HG03095 (cell line): ENCODE measurements around the gene SPP1.
"Not testable (repeated sequence)": the region's sequence is repeated elsewhere in the genome, so short reads cannot be mapped to it uniquely, and the experiment has no call there.

ENCODE experiments used
- ATAC-seq: cut with Tn5 transposase; IDR thresholded peaks from one replicate; pipeline ENCODE4 v1.9.1; 2021; ENCODE audit warnings: moderate library complexity; ENCODE audit not compliant: unreplicated experiment

Gene SPP1

GRCh38 chr4:87985097-87985886 lies 9.8 kb downstream of the SPP1 start:
- no peak for ATAC-seq

GRCh38 chr4:87985887-87986200 lies 10.3 kb downstream of the SPP1 start:
- no peak for ATAC-seq

- ATAC-seq: no peak
These were observed 11.0 kb downstream of the SPP1 start for GRCh38 chr4:87986508-87986907.

- no peak for ATAC-seq
These were observed 14.3 kb downstream of the SPP1 start for GRCh38 chr4:87989765-87990164.

GRCh38 chr4:87995435-87995834 lies 19.9 kb downstream of the SPP1 start:
- ATAC-seq: no peak

- not testable (repeated sequence) for ATAC-seq
These were observed 23.7 kb downstream of the SPP1 start for GRCh38 chr4:87999191-87999691.

GRCh38 chr4:88001871-88002270 lies 26.4 kb downstream of the SPP1 start:
- no peak for ATAC-seq

GRCh38 chr4:88002786-88003185 lies 27.3 kb downstream of the SPP1 start:
- no peak for ATAC-seq

GRCh38 chr4:88003261-88003660 lies 27.7 kb downstream of the SPP1 start:
- ATAC-seq: no peak

- ATAC-seq: no peak
These were observed 29.6 kb downstream of the SPP1 start for GRCh38 chr4:88005076-88005475.

GRCh38 chr4:88005946-88006345 lies 30.4 kb downstream of the SPP1 start:
- no peak for ATAC-seq

- no peak for ATAC-seq
These were observed 31.4 kb downstream of the SPP1 start for GRCh38 chr4:88006956-88007303.

GRCh38 chr4:88007304-88008121 lies 32.0 kb downstream of the SPP1 start, which contains the start of gene PKD2:
Gene PKD2, plus strand, starts transcription at chr4:88007635. Its CDS starts 99 bp downstream, at chr4:88007734.
- ATAC-seq: peak; percentile 89

- ATAC-seq: peak; percentile 26
These were observed 32.7 kb downstream of the SPP1 start for GRCh38 chr4:88008122-88008742.

- no peak for ATAC-seq
These were observed 33.2 kb downstream of the SPP1 start for GRCh38 chr4:88008743-88009171.

GRCh38 chr4:88009871-88010270 lies 34.4 kb downstream of the SPP1 start:
- no peak for ATAC-seq

- no peak for ATAC-seq
These were observed 35.5 kb downstream of the SPP1 start for GRCh38 chr4:88010966-88011365.

- ATAC-seq: peak; percentile 55
These were observed 37.1 kb downstream of the SPP1 start for GRCh38 chr4:88012647-88013046.

- no peak for ATAC-seq
These were observed 38.9 kb downstream of the SPP1 start for GRCh38 chr4:88014386-88014905.

GRCh38 chr4:88015659-88016295 lies 40.3 kb downstream of the SPP1 start:
- no peak for ATAC-seq
